ENCODE results near the gene STEAP4. TPM values are rescaled to one million over a fixed set of nuclear protein-coding genes. Genes with fewer than 3 reads are reported as not detected.
"Not testable (repeated sequence)": the region's sequence is repeated elsewhere in the genome, so short reads cannot be mapped to it uniquely, and the experiment has no call there.

The STEAP4 gene
- total and polyA plus RNA-seq, 2 experiments from 2014 or later = 0.06 TPM; not detected in 1

DNA sequence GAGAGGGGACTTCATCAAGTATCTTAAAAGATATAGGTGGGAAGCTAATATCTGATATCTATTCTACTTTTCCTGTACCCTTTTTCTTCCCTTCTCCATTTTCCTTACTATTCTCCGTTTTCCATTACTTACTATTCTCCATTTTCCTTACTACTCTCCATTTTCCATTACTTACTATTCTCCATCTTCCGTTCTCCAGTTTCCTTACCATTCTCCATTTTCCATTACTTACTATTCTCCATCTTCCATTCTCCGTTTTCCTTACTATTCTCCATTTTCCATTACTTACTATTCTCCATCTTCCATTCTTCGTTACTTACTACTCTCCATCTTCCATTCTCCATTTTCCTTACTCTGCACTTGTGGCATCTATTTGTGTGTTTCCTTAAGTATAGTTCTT lies 39.3 kb downstream of the STEAP4 start:
- Mint-ChIP-seq H3K4me3 (no peak overlapping the region), H3K9me3 (peaks cover 28% of the 10 kb centered on the region)
- no peaks in the 10 kb centered on the region for H3K4me1 ChIP-seq (ENCODE audit: insufficient read depth)

DNA sequence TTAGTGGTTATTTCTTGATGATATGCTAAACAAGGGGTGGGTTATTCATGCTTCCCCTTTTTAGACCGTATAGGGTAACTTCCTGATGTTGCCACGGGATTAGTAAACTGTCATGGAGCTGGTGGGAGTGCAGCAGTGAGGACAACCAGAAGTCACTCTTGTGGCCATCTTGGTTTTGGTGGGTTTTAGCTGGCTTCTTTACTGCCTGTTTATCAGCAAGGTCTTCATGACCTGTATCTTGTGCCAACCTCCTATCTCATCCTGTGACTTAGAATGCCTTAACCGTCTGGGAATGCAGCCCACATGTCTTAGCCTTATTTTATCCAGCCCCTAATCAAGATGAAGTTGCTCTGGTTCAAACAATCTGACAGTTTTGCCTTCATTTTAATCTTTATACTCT lies 41.7 kb downstream of the STEAP4 start:
- H3K27ac ChIP-seq (ENCODE audit: low read depth); DNase-seq (ENCODE audit: low spot score); H3K27me3 Mint-ChIP-seq (ENCODE audit: insufficient read depth, low read depth, poor library complexity); H4K20me1 ChIP-seq (replicated peaks; ENCODE audit: insufficient read depth); H2AFZ ChIP-seq; H3K79me2 ChIP-seq (replicated peaks; ENCODE audit: insufficient read depth); H3K4me3 Mint-ChIP-seq; H3K4me2 ChIP-seq; H3K9me2 ChIP-seq (ENCODE audit: insufficient read depth); H3F3A ChIP-seq (replicated peaks; ENCODE audit: low read depth); H3K36me3 ChIP-seq (ENCODE audit: insufficient read depth); H3K27me3 ChIP-seq (ENCODE audit: insufficient read depth); H3K4me3 ChIP-seq; ATAC-seq; H3K27ac Mint-ChIP-seq; H3K4me1 ChIP-seq (ENCODE audit: insufficient read depth); H3K4me1 Mint-ChIP-seq: not testable (repeated sequence)
- Mint-ChIP-seq H3K9me3 (peaks cover 28% of the 10 kb centered on the region), H3K36me3 (ENCODE audit: low read depth) (peaks cover 13% of the 10 kb centered on the region)

More for the DNA sequence above, 39.3 kb downstream of the STEAP4 start:
- no peak for ATAC-seq
- H3K27me3 ChIP-seq (ENCODE audit: insufficient read depth) = no peaks in the 10 kb centered on the region
- peaks cover 2% of the 10 kb centered on the region for H3K27me3 Mint-ChIP-seq (ENCODE audit: insufficient read depth, low read depth, poor library complexity)
- H3K27ac Mint-ChIP-seq = no peak overlapping the region
- TF ChIP-seq NANOG (IDR thresholded peaks at IDR 0.05; ENCODE audit: borderline replicate concordance) = no peak
- no peak for TF ChIP-seq STAT1 (IDR thresholded peaks at IDR 0.05; ENCODE audit: unreplicated experiment)
- TF ChIP-seq EZH2 (IDR thresholded peaks at IDR 0.05; ENCODE audit: low read depth, unreplicated experiment) = no peak
- no peak for TF ChIP-seq CREB1 (CRISPR knock-in tag; IDR thresholded peaks at IDR 0.05; ENCODE audit: low read depth)
- no peak for TF ChIP-seq ZNF114 (CRISPR knock-in tag; IDR thresholded peaks at IDR 0.05)
- no peak for TF ChIP-seq CTCF (conservative IDR thresholded peaks at IDR 0.05; ENCODE audit: low read depth in 2 of 2)
- H3K36me3 ChIP-seq (ENCODE audit: insufficient read depth) = no peaks in the 10 kb centered on the region
- no peak overlapping the region for H3K27ac ChIP-seq (ENCODE audit: low read depth)
- H3K79me2 ChIP-seq (replicated peaks; ENCODE audit: insufficient read depth) = no peaks in the 10 kb centered on the region
- H3K4me3 ChIP-seq = no peak overlapping the region
- H3K36me3 Mint-ChIP-seq (ENCODE audit: low read depth) = peaks cover 13% of the 10 kb centered on the region
- no peaks in the 10 kb centered on the region; the same call in 2 of the 3 replicates for H3K4me1 Mint-ChIP-seq
- no peaks in the 10 kb centered on the region for H3F3A ChIP-seq (replicated peaks; ENCODE audit: low read depth)
- H2AFZ ChIP-seq = no peak overlapping the region
- H4K20me1 ChIP-seq (replicated peaks; ENCODE audit: insufficient read depth) = no peaks in the 10 kb centered on the region
- no peak for DNase-seq (ENCODE audit: low spot score)
- H3K4me2 ChIP-seq = no peak overlapping the region
- 0 out of 2 replicates have a peak, but pooled peaks cover 6% of the 10 kb centered on the region for H3K9me2 ChIP-seq (ENCODE audit: insufficient read depth)

GRCh38 chr7:88262562-88262961 lies 44.1 kb downstream of the STEAP4 start:
- Histone ChIP-seq H3K79me2 (replicated peaks; ENCODE audit: insufficient read depth) (no peaks in the 10 kb centered on the region), H2AFZ (no peak overlapping the region), H3K4me3 (no peak overlapping the region), H3K36me3 (ENCODE audit: insufficient read depth) (no peaks in the 10 kb centered on the region), H3F3A (replicated peaks; ENCODE audit: low read depth) (no peaks in the 10 kb centered on the region), H3K4me2 (no peak overlapping the region), H4K20me1 (replicated peaks; ENCODE audit: insufficient read depth) (no peaks in the 10 kb centered on the region), H3K4me1 (ENCODE audit: insufficient read depth) (no peaks in the 10 kb centered on the region), H3K27ac (ENCODE audit: low read depth) (no peak overlapping the region), H3K9me2 (ENCODE audit: insufficient read depth) (0 out of 2 replicates have a peak, but pooled peaks cover 6% of the 10 kb centered on the region), H3K27me3 (ENCODE audit: insufficient read depth) (no peaks in the 10 kb centered on the region)
- Mint-ChIP-seq H3K36me3 (ENCODE audit: low read depth) (peaks cover 10% of the 10 kb centered on the region), H3K4me3 (no peak overlapping the region), H3K27me3 (ENCODE audit: insufficient read depth, low read depth, poor library complexity) (peaks cover under 1% of the 10 kb centered on the region), H3K27ac (no peak overlapping the region), H3K9me3 (peaks cover 18% of the 10 kb centered on the region), H3K4me1 (no peaks in the 10 kb centered on the region; the same call in 2 of the 3 replicates)
- DNase-seq (ENCODE audit: low spot score) (no peak), ATAC-seq (no peak)
- TF ChIP-seq CREB1 (CRISPR knock-in tag; IDR thresholded peaks at IDR 0.05; ENCODE audit: low read depth) (no peak), REST (IDR thresholded peaks at IDR 0.05; ENCODE audit: unreplicated experiment) (no peak), STAT1 (IDR thresholded peaks at IDR 0.05; ENCODE audit: unreplicated experiment) (no peak)

All from GM23338 (cell line).